HCEC 1CT (cell line): ENCODE results near the gene COL19A1.
"Not testable (repeated sequence)": the region's sequence is repeated elsewhere in the genome, so short reads cannot be mapped to it uniquely, and the experiment has no call there.

Experiments
- DNase-seq: peaks from one replicate; pipeline ENCODE4 v3.0.0-alpha.2; 2017

Gene COL19A1

DNA sequence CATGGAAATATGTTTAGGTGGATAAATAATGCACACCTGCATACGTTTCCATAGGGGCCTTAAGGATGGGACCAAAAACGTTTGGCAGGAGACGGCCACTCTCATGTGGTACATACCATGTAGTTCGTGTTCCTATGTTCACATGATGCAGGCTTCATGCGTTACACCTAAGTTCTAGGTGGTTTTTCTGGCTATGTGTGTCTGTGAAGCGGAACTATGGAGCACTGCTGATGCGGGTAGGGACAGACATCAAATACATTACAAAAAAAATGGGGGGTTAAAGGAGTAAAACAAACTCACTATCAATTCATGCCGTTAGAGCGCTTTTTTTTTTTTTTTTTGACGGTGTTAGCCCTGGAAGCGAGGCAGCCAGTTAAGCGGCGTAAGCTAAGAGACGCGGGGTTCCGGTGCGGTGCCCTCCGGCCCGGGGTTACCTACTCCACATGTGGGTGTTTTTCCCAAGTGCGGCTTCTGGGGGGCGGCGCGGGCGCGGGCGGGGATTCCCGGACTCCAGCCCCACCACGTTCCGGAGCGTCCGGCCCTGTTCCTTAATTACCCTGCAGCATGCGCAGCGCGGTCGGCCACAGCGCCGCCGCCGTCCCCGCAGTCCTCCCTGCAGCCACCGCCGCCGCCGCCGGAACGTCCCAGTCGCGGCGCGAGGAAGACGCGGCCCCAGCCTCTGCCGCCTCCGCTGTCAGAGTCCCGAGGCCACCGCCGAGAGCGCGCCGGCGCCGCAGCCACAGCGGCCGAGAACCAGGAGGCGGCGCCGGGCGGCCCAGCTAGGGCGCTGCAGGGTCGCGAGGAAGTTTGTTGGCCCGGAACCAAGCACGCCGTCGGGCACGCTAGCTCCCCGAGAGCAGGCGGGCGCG, 648 bp downstream of the COL19A1 start:
- DNase-seq, result no peak

DNA sequence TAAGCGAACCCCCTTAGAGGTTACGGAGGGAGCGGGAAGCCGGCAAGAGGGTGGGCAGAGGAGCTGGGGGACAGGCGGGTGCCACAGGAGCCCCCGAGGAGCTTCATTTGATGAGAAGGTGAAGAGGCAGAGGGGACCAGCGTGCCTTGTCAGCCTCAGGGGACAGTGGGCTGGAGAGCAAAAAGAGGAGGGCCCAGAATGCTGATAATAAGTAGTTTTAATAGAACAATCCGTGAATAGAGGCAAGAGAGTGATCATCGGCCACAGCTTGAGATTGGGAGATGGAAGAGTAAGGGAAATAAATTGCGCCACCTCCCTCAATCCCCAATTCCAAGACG, 1.3 kb downstream of the COL19A1 start:
- DNase-seq, result no peak

DNA sequence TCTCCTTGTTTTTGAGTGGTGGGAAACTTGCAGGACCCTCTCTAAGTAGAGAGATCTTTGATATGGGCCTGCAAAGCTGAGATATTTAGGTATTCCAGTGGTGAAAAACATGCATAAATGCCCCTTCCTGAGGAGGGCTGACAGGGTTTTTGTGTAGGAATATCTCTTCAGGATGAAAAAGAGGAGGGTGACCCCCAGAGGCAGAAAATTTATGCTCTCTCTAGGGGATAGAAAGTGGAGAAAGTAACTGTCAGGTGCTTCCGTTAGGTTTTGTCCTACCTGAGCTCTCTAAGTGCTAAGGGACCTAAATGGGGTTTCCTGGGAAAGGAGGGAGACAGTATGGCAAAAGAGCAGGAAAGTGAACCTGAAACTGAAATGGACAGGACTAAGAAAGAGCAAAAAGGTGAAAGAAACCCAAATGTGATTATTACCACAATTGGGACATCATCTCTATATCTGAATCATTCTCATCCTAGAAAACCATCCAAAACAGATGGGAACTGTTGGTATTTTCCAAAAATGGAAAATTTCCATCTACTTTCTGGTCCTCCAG, 2.0 kb downstream of the COL19A1 start:
- no peak for DNase-seq

DNA sequence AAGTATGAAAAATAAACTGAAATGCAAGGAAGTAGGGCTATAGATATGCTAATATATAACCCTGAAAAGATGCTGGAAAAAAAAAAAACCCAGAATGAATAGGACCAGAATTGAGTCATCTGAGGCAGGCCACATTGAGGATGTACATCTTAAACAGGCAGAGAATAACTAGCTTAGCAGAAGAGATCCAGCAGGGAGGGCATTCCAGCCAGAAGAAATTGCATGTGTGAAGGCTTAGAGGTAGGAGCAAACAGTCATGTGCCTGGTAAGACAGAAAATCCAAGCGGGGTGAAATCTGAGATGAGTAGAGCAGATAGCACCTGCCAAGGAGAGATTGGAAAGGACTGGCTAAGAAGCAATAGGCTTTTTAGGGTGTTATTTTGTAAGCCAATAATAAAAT, 2.6 kb downstream of the COL19A1 start:
- no peak for DNase-seq

DNA sequence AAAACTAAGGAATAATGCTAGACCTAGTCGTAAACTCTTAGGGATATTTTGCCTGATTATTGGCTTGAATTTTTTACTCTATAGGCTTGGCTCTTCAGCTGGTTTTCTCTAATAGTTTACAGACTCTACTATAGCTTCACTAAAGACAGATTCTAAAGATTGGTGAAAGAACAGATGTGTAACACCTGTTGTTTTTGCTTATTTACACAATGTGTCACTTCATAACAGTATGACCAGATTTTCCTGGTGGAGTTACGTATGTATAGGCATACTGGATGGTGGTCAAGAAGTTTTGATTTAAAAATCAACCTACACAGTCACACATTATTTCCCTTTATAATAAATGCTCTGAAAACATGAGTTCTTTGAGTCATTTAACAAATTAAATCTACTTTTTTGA, 4.8 kb downstream of the COL19A1 start:
- no peak for DNase-seq

DNA sequence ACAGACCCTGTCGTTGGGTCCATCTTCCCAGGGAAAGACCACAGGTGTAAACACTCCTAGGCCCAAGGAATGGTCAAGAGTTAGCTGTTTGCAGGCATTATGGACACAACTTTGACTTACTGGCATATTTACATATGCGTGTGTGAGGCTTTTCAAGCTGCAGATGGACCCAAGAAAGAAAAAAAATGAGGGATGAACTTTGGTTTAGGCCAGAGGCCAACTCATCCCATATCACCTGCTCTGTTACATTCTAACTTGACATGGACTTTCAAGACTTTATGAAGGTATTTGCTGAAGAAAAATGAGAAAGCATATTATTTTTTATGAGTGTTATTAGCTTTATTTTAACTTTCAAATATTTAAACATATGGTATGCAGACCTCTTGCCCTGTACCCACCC, 6.9 kb downstream of the COL19A1 start:
- DNase-seq, result no peak

DNA sequence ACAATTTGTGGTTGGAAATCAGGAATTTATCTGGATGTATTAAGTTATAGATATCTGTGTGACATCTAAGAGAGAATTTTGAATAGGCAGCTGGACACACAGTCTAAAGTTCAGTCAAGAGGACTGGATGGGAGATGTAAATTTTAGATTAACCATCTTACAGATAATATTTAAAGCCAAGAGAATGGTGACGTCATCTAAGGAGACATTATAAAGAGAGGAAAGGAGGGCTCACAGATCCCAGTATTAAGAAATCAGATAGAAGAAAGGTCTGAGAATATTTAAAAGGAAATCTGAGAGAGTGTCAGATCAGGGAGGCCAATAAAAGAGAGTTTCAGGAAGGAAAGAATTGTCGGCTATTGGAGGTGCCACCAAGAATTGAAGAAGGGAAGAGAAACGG, 9.4 kb downstream of the COL19A1 start:
- no peak for DNase-seq

DNA sequence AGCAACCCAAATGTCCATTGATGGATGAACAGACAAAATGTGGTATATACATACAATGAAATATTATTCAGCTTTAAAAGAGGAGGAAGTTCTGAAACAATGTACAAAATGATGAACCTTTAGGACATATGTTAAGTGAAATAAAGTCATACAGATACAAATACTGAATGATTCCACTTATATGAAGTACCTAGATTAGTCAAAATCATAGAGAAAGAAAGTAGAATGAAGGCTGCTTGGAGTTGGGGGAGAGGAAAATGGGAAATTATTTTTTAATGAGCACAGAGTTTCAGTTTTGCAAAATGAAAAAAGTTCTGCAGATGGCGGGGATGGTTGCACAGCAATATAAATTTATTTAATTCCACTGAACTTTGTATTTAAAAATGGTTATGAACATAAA, 12.4 kb downstream of the COL19A1 start:
- DNase-seq, result no peak

DNA sequence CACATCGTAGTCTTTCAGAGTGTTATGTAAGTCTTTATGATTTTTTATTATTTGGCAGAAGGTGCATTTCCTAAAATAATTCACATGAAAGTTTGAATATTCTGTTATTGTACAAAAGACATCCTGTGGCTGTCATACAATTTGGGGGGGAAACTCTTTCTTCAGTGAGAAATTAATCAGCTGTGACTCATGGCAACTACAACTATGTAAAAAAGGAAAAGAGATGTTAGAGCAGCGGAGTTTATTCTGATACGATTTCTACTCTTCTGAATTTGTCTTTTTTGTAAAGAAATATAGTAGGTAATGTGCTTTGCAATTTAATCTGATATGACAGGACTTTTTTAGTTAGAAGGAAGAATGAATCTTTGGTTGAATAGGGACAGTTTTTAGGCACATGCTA, 14.2 kb downstream of the COL19A1 start:
- DNase-seq, result no peak

DNA sequence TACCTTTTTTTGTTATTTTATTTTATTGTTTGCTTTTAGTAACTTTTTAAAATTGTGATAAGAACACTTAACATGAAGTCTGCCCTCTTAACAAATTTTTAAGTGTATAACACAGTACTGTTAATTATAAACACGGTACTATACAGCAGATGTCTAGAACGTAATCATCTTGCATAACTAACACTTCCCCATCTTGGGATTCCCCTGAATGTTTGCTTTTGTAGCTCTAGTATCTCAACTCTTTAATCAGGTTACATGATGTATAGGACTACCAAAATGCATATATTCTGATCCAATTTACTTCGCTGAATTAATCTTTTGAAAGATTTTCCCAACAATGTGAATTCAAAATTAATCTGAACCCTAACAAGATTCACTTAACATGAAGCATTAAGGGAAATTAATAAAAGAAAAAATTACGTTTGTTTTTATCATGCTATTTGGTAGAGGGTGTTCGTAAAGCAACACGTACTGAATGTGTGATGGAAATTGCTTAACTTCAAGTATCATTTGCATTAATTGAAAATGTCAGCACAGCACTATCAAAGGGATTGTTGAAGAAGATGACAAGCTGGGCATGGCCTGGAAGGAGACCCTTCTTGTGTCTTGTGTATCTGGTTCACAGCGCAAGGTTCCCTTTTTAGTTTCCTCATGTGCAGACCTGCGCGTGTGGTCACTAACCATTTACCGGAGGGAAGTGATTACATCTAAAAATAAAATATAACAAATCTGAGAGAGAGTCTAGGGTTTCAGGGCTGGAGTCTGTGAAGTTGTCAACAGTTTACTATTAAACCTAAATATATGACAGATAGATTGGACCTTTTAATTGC, 15.2 kb downstream of the COL19A1 start:
- DNase-seq, result no peak

DNA sequence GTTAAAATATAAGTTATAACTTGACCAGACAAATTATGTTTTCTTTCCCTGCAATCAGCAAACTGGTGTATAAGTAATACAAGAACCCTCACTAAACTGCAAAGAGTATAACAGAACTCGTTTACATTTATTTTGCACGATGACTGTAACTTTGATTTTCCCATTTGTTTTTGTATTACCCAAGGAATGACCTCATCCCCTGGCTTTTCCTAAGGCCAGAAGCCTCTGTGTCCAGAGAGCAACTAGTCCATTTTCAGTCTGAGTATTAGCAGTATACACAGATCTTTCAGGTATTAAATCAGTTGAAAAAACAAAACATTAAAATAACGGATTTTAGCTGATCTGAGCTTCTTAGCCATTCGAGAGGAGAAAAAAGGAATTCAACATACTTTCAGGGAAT, 17.2 kb downstream of the COL19A1 start:
- DNase-seq, result no peak

DNA sequence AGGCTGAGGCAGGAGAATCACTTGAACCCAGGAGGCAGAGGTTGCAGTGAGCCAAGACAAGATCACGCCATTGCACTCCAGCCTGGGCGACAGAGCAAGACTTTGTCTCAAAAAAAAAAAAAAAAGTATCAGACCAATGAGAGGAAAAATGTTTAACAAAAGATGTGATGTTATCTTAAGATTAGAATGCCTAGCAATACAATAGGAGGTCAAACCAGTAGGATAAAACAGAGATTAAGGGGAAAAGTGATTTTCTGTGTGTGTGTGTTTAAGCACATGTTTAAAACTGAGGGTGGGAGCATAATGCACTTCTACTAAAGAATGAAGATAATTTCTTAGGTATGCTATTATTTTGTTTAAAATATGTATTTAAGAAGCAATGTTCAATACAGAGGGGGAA, 17.9 kb downstream of the COL19A1 start:
- DNase-seq, result no peak

DNA sequence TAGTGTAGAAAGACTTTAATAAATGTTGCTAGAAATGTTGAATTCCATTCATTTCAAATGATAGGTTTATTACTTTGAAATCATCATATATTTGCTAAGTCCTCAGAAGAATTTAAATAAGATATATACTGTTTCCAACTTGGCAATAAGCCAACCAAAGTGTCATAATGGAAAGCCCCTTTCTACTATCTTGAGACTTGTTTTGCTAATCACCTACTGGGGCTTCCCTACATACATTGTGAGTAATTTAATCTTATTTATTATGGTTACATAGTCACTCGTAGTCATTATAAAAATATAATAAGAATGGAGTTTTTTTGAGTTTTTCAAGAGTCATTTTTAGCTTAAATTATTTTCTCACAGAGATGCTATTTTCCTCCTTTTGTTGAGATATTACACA, 20.7 kb downstream of the COL19A1 start:
- no peak for DNase-seq

DNA sequence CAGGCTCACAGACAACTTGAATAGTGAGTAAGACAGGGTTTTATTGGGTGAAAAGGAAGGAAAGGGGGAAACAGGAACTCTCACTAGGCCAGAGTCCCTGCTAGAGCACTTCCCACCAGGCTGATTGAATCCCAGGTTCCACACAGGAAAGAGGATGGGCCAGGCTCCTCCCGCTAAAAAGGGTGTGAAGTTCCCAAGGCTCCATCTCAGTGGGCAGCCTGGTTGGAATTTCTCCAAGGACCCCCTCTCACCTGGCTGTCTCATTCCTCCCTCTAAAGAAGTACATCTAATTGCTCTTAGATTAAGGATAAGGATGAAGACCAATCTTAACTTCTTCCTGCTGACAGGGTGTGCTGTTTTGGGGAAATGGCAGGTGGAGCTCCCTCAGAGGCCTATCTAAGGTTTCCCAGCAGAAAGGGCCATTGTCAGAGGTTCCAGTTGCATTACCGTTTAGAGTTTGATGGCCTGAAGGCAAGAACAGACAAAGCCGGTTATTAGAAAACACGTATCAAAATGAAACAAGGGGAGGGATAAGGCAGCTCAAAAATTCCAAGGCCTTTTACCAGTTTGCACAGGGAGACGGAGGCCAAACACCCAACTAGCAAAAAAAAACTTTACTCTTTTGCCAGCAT, 21.5 kb downstream of the COL19A1 start:
- no peak for DNase-seq

DNA sequence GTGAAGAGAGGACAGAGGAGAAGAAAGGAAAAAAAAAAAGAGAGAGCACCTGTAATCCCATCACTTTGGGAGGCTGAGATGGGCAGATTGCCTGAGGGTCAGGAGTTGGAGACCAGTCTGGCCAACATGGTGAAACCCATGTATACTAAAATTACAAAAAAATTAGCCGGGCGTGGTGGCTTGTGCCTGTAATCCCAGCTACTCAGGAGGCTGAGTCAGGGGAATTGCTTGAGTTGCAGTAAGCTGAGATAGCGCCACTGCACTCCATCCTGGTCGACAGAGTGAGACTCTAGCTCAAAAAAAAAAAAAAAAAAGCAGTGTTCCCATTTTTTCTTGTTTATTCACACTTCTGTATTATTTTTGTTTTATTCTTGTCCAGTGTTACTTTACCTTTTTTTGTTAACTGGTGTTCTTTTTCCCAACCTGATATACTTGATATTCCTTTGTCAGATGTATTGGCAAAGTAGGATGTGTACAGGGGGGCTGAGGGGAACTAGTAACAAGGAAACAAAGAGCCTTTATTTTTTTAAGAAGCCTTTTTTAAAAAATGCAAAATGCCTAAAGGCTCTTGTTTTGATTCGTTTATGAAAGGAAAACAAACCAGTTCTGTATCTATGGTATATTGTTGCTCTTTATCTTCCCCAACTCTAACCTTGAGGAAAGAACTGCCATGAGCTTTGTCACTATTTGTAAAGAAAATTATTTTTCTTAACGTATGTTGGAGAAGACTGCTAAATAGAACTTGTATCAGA, 22.3 kb downstream of the COL19A1 start:
- no peak for DNase-seq

DNA sequence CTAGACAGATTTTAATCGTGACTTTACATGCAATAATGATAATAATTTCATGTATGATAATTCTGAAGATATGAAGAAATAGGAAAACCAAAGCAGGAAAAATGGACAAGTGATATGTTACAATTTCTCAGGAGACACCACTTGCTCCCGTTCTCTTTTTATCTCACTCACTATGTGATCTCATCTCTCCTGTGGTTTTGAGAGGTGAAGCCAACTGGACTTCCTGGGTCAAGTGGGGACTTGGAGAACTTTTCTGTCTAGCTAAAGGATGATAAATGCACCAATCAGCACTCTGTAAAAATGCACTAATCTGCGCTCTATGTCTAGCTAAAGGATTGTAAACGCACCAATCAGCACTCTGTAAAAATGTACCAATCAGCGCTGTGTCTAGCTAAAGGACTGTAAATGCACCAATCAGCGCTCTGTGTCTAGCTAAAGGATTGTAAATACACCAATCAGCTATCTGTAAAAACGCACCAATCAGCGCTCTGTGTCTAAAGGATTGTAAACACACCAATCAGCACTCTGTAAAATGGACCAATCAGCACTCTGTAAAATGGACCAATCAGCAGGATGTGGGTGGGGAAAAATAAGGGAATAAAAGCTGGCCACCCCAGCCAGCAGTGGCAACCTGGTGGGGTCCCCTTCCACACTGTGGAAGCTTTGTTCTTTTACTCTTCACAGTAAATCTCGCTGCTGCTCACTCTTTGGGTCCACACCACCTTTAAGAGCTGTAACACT, 23.0 kb downstream of the COL19A1 start:
- not testable (repeated sequence) for DNase-seq

DNA sequence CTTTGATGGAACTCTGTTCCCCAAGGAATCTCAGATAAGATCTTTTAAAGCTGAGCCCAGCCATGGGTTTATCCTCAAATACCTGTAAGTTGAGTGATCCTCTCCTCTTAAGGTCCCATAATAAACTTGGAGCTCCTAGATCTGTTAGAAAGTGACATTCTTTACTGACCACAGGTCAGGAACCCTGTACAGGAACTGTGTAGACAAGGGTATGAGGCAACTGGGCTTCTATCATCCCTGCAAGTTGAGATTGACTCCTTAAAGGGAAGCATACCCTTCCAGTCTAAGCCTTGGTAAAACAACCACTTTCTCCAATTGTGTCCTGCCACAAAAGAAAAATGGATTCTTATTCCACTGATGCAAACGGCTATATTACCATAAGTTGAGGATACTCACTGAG, 26.2 kb downstream of the COL19A1 start:
- DNase-seq, result not testable (repeated sequence)

DNA sequence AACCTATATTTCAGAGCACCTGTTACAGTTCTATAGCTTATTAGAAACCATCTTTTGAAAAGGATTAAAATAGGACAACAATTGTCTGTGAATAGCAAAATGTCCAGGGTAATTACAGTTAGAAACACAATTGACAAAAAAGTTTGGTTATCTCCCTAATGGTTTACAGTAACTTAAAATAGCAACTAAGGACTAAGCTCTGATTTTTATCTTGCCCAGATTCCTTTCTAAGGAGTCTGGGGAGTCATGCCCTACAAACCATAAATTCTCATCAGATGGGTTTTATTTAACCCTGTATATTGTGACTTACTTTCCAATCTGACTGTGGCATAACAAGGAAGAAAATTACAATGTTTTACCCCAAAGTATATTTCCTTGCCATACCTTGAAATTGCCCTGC, 26.9 kb downstream of the COL19A1 start:
- DNase-seq, result not testable (repeated sequence)

DNA sequence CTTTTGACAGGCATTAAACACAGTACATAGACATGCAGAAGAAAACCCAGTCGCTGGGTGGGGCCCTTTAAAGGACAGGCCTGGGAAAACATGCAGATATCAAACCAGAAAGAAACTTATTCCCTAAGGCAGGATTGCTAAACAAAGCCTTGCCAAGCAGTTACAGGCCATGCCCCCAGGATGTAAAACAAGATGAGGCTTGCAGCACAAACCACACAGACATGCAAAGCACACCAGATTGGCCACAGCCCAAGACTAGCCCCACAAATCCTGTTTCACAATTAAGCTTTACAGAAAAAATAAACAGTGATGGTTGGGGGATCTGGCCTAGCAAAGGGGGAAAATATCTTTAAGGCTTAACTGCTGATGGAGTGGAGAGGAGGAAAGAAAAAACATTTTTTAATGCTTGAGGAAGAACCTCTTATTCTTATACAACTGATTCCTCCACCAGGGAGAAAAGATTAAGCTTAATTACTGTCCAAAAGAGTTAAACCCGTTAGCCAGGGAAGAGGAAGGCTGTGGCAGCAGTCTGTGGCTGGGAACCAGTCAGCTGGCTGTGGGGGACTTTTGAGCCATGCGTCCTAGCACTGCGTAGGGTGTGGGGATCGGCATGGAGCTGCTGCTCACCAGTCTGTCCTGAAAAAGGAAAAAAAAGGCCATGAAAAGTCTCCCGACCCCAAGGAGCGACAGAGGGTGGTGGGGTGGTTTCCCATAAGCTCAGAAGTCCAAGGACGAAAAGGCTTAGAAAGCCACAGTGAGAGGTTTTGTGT, 28.4 kb downstream of the COL19A1 start:
- DNase-seq, result no peak

DNA sequence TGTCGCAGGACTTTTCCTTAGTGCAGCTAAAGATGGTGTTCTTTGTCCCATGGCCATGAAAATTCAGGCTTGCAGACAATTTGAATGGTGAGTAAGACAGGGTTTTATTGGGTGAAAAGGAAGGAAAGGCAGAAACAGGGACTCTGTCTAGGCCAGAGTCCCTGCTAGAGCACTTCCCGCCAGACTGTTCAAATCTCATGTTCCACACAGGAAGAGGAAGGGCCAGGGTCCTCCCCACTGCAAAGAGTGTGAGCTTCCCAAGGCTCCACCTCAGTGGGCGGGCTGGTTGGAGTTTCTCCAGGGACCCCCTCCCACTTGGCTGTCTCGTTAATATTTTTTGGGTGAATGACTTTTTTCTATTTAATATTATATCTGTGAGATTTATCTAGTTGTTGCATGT, 29.0 kb downstream of the COL19A1 start:
- no peak for DNase-seq

DNA sequence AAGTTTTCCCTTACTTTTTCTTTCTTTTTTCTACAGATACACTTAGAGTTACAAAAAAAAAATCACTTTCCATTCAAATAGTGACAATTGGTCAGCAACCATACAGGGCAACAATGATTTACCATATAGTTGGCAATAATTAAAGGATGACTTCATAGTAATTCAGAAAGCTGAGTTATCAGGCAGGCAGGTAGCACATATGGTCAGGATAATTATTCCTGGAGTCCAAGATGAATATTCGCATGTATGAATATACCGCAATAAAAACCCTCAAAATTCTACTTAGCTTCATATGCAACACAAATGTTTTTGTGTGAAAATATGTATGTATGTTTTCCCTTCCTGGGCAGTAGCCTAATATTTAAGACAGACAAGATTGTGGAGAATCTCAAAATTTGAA, 34.5 kb downstream of the COL19A1 start:
- no peak for DNase-seq
